A549 (cell line): ENCODE results near the gene AP3B1. TPM values are rescaled to one million over a fixed set of nuclear protein-coding genes. Genes with fewer than 3 reads are reported as not detected.

Experiments
- ATAC-seq, 2 experiments: fragments of 200-7000 bp in 1 of 2; fragments of >200 bp in 1 of 2; cut with Nextera tagmentation in 1 of 2; cut with Tn5 transposase in 1 of 2; 3 replicates each; pipeline versions ENCODE4 v1.8.0 to v1.9.1; 2018 to 2020; ENCODE audit warnings: mild to moderate bottlenecking in 1 of 2, moderate library complexity in 1 of 2
- CTCF ChIA-PET: fragments of 300-600 bp; sonication (Branson Sonifier 250); formaldehyde crosslinking; extraction: SDS; loops from one replicate; lab custom pipeline; 2021; ENCODE audit warnings: antibody characterized with exemption, inconsistent platforms; lab: Yijun Ruan, JAX
- POLR2A ChIA-PET: fragments of 350-600 bp; formaldehyde crosslinking; extraction: SDS; loops from one replicate; lab custom pipeline; 2021; ENCODE audit warnings: antibody characterized with exemption, inconsistent platforms; lab: Yijun Ruan, JAX
- DNase-seq, 2 experiments: peaks; one replicate each; pipeline versions ENCODE4 v3.0.0 to v3.0.0-alpha.2; 2011 to 2016; ENCODE audit warnings: low read depth in 1 of 2, low spot score in 1 of 2
- FAIRE-seq: peaks from 2 replicates; lab custom pipeline; 2011; peaks lifted over from hg19 to GRCh38; lab: Jason Lieb, UNC
- H3K27ac ChIP-seq, 2 experiments: fragments of >200 bp; sonication (Bioruptor Twin); formaldehyde crosslinking; 3 replicates each; pipeline ENCODE4 v1.5.1; 2016 to 2017
- H3K4me1 ChIP-seq: fragments of >200 bp; sonication (Bioruptor Twin); formaldehyde crosslinking; 3 replicates; pipeline ENCODE4 v1.6.1; 2016
- H3K4me2 ChIP-seq: fragments of >200 bp; sonication (Bioruptor Twin); formaldehyde crosslinking; 3 replicates; pipeline ENCODE4 v1.6.1; 2016
- H3K4me3 ChIP-seq: fragments of >200 bp; sonication (Bioruptor Twin); formaldehyde crosslinking; 3 replicates; pipeline ENCODE4 v1.5.1; 2016
- H3K9me3 ChIP-seq: fragments of >200 bp; sonication (Bioruptor Twin); formaldehyde crosslinking; 3 replicates; pipeline ENCODE4 v1.6.1; 2016
- BHLHE40 ChIP-seq: IDR thresholded peaks from 2 replicates; pipeline ENCODE4 v1.6.1; 2012; ENCODE audit warnings: low read depth, low read length, inconsistent platforms
- CEBPB ChIP-seq, 2 experiments: fragments of >200 bp in 1 of 2; sonication (Bioruptor Twin) in 1 of 2; formaldehyde crosslinking in 1 of 2; IDR thresholded peaks; 2 replicates each; pipeline ENCODE4 v1.6.1; 2012 to 2016
- CHD4 ChIP-seq: fragments of 200-600 bp; sonication (generic); IDR thresholded peaks from 2 replicates; pipeline ENCODE4 v1.6.1; 2016; ENCODE audit warnings: antibody characterized with exemption, mild to moderate bottlenecking, borderline replicate concordance
- E2F6 ChIP-seq: IDR thresholded peaks from 2 replicates; pipeline ENCODE4 v1.6.1; 2012; ENCODE audit warnings: low read depth, borderline replicate concordance
- ESRRA ChIP-seq: fragments of 150-350 bp; IDR thresholded peaks from 2 replicates; pipeline ENCODE4 v1.6.1; 2014; ENCODE audit warnings: mild to moderate bottlenecking, low read length, borderline replicate concordance
- FOSL2 ChIP-seq, 2 experiments: fragments of 450-650 bp in 1 of 2; fragments of >200 bp in 1 of 2; sonication (Bioruptor Twin) in 1 of 2; formaldehyde crosslinking; IDR thresholded peaks; 2 replicates each; pipeline versions ENCODE4 v1.5.0 to v1.6.1; 2016 to 2020; ENCODE audit warnings: mild to moderate bottlenecking in 1 of 2, moderate library complexity in 1 of 2
- HEYL ChIP-seq: fragments of 250-450 bp; sonication (Bioruptor Pico); IDR thresholded peaks from 2 replicates; pipeline ENCODE4 v1.8.0; 2021; ENCODE audit warnings: mild to moderate bottlenecking, moderate library complexity
- HOXB13 ChIP-seq: fragments of 250-450 bp; sonication (Bioruptor Pico); IDR thresholded peaks from 2 replicates; pipeline ENCODE4 v1.5.0; 2020; ENCODE audit warnings: low read depth, mild to moderate bottlenecking, moderate library complexity
- JUN ChIP-seq, 2 experiments: fragments of >200 bp; sonication (Bioruptor Twin); formaldehyde crosslinking; IDR thresholded peaks; 2 replicates in 1 of 2; 3 replicates in 1 of 2; pipeline ENCODE4 v1.6.1; 2016 to 2017
- KDM1A ChIP-seq: fragments of 200-600 bp; sonication (generic); IDR thresholded peaks from 2 replicates; pipeline ENCODE4 v1.6.1; 2016; ENCODE audit warnings: low read depth, mild to moderate bottlenecking
- KDM5A ChIP-seq: fragments of 200-600 bp; sonication (generic); IDR thresholded peaks from 2 replicates; pipeline ENCODE4 v1.6.1; 2016; ENCODE audit warnings: antibody characterized with exemption, mild to moderate bottlenecking
- MAFK ChIP-seq: fragments of 450-650 bp; IDR thresholded peaks from 2 replicates; pipeline ENCODE4 v1.6.1; 2014; ENCODE audit not compliant: partially characterized antibody
- MAX ChIP-seq: IDR thresholded peaks from 2 replicates; pipeline ENCODE4 v1.6.1; 2012
- MAZ ChIP-seq: fragments of 150-350 bp; IDR thresholded peaks from 2 replicates; pipeline ENCODE4 v1.6.1; 2014; ENCODE audit warnings: antibody characterized with exemption, low read depth, low read length, borderline replicate concordance
- NR3C1 ChIP-seq: fragments of >200 bp; sonication (Bioruptor Twin); formaldehyde crosslinking; IDR thresholded peaks from 3 replicates; pipeline ENCODE4 v1.6.1; 2017
- PHF8 ChIP-seq: fragments of 200-600 bp; sonication (generic); IDR thresholded peaks from 2 replicates; pipeline ENCODE4 v1.6.1; 2016; ENCODE audit warnings: low read depth, mild to moderate bottlenecking, antibody characterized with exemption, moderate library complexity, borderline replicate concordance
- POLR2A ChIP-seq: IDR thresholded peaks from 2 replicates; pipeline ENCODE4 v1.6.1; 2012; ENCODE audit warnings: mild to moderate bottlenecking, low read length
- RCOR1 ChIP-seq: fragments of 150-350 bp; IDR thresholded peaks from 2 replicates; pipeline ENCODE4 v1.6.1; 2014; ENCODE audit warnings: antibody characterized with exemption, low read length, low read depth
- RFX5 ChIP-seq: fragments of 450-650 bp; IDR thresholded peaks from 2 replicates; pipeline ENCODE4 v1.7.1; 2014; ENCODE audit warnings: antibody characterized with exemption, mild to moderate bottlenecking, moderate library complexity
- RNF2 ChIP-seq: fragments of 200-600 bp; sonication (generic); IDR thresholded peaks from 2 replicates; pipeline ENCODE4 v1.6.1; 2016; ENCODE audit warnings: low read depth, mild to moderate bottlenecking, antibody characterized with exemption, moderate library complexity, borderline replicate concordance
- SREBF2 ChIP-seq: fragments of 450-650 bp; IDR thresholded peaks from 2 replicates; pipeline ENCODE4 v1.6.1; 2014; ENCODE audit warnings: mild to moderate bottlenecking, moderate library complexity
- ZFP36 ChIP-seq: fragments of 450-650 bp; IDR thresholded peaks from 2 replicates; pipeline ENCODE4 v1.6.1; 2014; ENCODE audit warnings: borderline replicate concordance; ENCODE audit not compliant: partially characterized antibody
- ZSCAN20 ChIP-seq: fragments of 250-450 bp; sonication (Bioruptor Pico); IDR thresholded peaks from 2 replicates; pipeline ENCODE4 v1.8.0; 2022; ENCODE audit warnings: mild to moderate bottlenecking, moderate library complexity
- WGBS: methylation state at CpG from one replicate; pipeline ENCODE4 v1.1.6; 2017; ENCODE audit errors: missing lambda C conversion rate; 5-methylcytosine and 5-hydroxymethylcytosine counted together
- polyA plus RNA-seq, 4 experiments: library from polyadenylated mRNA; depleted of rRNA in 3 of 4; stranded (reverse); fragments of >200 nt; fragmentation: RNase III in 1 of 4; extraction: RNeasy Plus Mini Kit Qiagen cat#74134 plus additional on column Dnase treatment in 1 of 4; gene quantifications; 2 replicates in 3 of 4; 3 replicates in 1 of 4; pipeline ENCODE4 v1.2.3, GENCODE V29; 2011 to 2017
- TF ChIP-seq, protein P1 (sequence below): fragments of 200-600 bp; sonication (generic); IDR thresholded peaks from 2 replicates; pipeline ENCODE4 v1.6.1; 2016; ENCODE audit warnings: antibody characterized with exemption, mild to moderate bottlenecking, moderate library complexity
- TF ChIP-seq, protein P2 (sequence below): fragments of 250-450 bp; sonication (Bioruptor Pico); IDR thresholded peaks from 2 replicates; pipeline ENCODE4 v1.5.0; 2020; ENCODE audit warnings: low read depth, mild to moderate bottlenecking, moderate library complexity

Gene AP3B1
- polyA plus RNA-seq, 2 of the 4 experiments (the other 2 are of a cell fraction) = 52.4 to 70.5 TPM

DNA sequence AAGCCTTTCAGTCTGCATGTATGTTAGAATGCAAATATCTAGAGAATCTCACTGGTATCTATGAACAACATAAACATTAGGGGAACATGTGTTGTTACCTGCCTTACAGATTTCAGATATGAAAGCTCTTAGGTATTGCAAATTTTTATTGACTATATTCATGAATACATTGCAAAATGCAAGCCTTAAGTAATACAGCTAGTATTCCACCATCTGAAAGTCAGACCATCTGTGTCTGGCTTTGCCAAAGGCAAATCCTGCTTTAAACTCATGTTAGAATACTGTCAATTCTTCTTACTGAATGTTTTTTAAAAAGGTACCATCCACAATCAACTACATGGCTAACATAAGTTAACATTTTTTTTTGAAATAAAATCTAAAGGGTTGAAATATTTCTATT lies 215.6 kb downstream of the AP3B1 start (continued):
- TF ChIP-seq HEYL (CRISPR knock-in tag) = no peak
- TF ChIP-seq RCOR1 = no peak
- TF ChIP-seq, protein P1, sequence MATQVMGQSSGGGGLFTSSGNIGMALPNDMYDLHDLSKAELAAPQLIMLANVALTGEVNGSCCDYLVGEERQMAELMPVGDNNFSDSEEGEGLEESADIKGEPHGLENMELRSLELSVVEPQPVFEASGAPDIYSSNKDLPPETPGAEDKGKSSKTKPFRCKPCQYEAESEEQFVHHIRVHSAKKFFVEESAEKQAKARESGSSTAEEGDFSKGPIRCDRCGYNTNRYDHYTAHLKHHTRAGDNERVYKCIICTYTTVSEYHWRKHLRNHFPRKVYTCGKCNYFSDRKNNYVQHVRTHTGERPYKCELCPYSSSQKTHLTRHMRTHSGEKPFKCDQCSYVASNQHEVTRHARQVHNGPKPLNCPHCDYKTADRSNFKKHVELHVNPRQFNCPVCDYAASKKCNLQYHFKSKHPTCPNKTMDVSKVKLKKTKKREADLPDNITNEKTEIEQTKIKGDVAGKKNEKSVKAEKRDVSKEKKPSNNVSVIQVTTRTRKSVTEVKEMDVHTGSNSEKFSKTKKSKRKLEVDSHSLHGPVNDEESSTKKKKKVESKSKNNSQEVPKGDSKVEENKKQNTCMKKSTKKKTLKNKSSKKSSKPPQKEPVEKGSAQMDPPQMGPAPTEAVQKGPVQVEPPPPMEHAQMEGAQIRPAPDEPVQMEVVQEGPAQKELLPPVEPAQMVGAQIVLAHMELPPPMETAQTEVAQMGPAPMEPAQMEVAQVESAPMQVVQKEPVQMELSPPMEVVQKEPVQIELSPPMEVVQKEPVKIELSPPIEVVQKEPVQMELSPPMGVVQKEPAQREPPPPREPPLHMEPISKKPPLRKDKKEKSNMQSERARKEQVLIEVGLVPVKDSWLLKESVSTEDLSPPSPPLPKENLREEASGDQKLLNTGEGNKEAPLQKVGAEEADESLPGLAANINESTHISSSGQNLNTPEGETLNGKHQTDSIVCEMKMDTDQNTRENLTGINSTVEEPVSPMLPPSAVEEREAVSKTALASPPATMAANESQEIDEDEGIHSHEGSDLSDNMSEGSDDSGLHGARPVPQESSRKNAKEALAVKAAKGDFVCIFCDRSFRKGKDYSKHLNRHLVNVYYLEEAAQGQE = no peak

- TF ChIP-seq NR3C1 (no peak), PHF8 (no peak), ESRRA (no peak), MAZ (no peak), KDM1A (no peak), E2F6 (no peak), FOSL2 (IDR thresholded peaks at IDR 0.05) (no peak), FOSL2 (CRISPR knock-in tag; IDR thresholded peaks at IDR 0.05) (no peak), HOXB13 (CRISPR knock-in tag) (no peak), MAX (no peak), HEYL (CRISPR knock-in tag) (no peak), SREBF2 (no peak), ZSCAN20 (no peak)
- TF ChIP-seq, protein P2, sequence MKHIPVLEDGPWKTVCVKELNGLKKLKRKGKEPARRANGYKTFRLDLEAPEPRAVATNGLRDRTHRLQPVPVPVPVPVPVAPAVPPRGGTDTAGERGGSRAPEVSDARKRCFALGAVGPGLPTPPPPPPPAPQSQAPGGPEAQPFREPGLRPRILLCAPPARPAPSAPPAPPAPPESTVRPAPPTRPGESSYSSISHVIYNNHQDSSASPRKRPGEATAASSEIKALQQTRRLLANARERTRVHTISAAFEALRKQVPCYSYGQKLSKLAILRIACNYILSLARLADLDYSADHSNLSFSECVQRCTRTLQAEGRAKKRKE (CRISPR knock-in tag) = no peak
- TF ChIP-seq, all 56 proteins: peak for 0
- no peak overlapping the region for H3K27ac ChIP-seq
- FAIRE-seq (no peak), ATAC-seq (no peak), DNase-seq (no peak)
- H3K4me1 ChIP-seq = no peaks in the 10 kb centered on the region
- H3K9me3 ChIP-seq = no peaks in the 10 kb centered on the region
- H3K4me3 ChIP-seq = no peak overlapping the region
- CTCF ChIA-PET = no interaction called here
- no peak overlapping the region for H3K4me2 ChIP-seq
- POLR2A ChIA-PET = no interaction called here
- WGBS = 91% methylated on average over 4 of the region's 4 CpGs
Measured at GRCh38 chr5:78077369-78078068, 217.0 kb downstream of the AP3B1 start.

DNA sequence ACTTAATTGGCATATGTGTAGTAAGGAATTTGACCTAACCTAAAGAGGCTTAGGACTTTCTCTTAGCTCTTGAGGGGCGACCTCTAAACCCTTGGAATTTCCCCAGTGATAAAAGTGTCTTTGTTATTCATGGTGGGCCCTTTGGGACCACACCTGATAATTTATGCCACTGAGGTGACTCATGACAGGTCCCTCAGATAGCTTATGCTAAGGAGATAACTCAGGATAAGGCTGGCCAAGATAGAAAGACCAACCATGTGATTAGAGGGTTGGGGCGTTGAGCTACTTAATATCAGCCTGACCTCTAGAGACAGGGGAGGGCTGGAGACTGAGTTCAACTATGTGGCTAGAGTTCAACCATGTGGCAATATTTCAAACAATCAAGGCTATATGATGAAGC lies 218.1 kb downstream of the AP3B1 start:
- DNase-seq (no peak), ATAC-seq (no peak), FAIRE-seq (no peak)
- Histone ChIP-seq H3K27ac (no peak overlapping the region), H3K4me2 (no peak overlapping the region), H3K4me3 (no peak overlapping the region), H3K4me1 (no peaks in the 10 kb centered on the region), H3K9me3 (no peaks in the 10 kb centered on the region)
- ChIA-PET CTCF (interaction anchor here (1.4 kb wide), 1 partner anchor 51 kb away, joined by 3 read pairs; no protein-coding TSS in a partner anchor), POLR2A (interaction anchor here (0.5 kb wide), 1 partner anchor 149 kb away, joined by 4 read pairs; no protein-coding TSS in a partner anchor)
- TF ChIP-seq KDM5A (no peak), HOXB13 (CRISPR knock-in tag) (no peak), RNF2 (no peak), CHD4 (no peak), POLR2A (no peak), E2F6 (no peak), BHLHE40 (no peak), JUN (IDR thresholded peaks at IDR 0.05) (no peak), CEBPB (IDR thresholded peaks at IDR 0.05) (no peak), ZFP36 (no peak), SREBF2 (no peak), MAFK (no peak), RFX5 (no peak)
- TF ChIP-seq, protein P1 = no peak
- 98% methylated on average over 2 of the region's 2 CpGs for WGBS
